OCI-LY3 (cell line): Measurements from ENCODE around the gene SDC1.

Experiments
- CTCF ChIP-seq: fragments of 200-600, 300-600 bp; sonication (generic); IDR thresholded peaks from 2 replicates; pipeline ENCODE4 v1.5.1; 2014; ENCODE audit warnings: antibody characterized with exemption, low read length, low read depth
- EZH2phosphoT487 ChIP-seq: fragments of 200-600 bp; shearing (Covaris generic); IDR thresholded peaks from 2 replicates; pipeline ENCODE4 v1.6.1; 2018; ENCODE audit warnings: antibody characterized with exemption, mixed run types, low read depth

GRCh38 chr2:20213651-20214565 is 11.0 kb downstream of the SDC1 start:
- TF ChIP-seq CTCF: no peak
- TF ChIP-seq EZH2phosphoT487: no peak
